NCI-H1436 (cell line): ENCODE data around the gene CNOT3.
A peak's percentile ranks its signal among the peaks of the same experiment; 100 is the strongest.

ENCODE experiments used
- DNase-seq: peaks from one replicate; lab custom pipeline; 2025; lab: John Stamatoyannopoulos, UW

The CNOT3 gene

DNA sequence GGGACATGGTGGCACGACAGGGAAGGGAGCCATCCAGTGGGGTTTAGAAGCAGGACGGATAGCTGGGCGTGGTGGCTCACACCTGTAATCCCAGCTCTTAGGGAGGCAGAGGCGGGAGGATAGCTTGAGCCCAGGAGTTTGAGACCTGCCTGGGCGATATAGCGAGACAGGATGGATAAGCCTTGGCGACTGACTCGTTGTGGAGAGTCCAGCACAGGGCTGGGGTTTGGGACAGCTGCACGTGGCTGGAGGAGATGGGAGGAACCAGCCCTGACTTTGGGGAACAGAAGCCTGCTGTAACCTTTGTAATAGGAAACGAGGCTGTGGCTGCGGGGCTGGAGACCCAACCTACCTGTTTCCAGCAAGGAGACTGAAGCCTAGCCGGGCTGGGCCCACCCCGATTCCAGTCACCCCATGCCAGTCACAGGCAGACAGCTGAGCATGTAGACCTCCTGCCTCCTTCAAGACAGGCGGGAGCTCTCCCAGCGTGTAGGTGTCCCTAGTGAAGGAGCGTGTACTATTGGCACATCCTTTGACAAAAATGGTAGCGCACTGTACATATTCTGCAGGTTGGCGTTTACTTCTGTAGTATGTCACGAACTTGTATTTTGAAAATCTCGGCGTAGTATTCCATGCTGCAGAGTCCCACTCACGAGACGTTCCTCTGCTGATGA, 13.9 kb downstream of the CNOT3 start:
- no peak for DNase-seq

GRCh38 chr19:54152267-54152666, 14.7 kb downstream of the CNOT3 start:
- DNase-seq: no peak

DNA sequence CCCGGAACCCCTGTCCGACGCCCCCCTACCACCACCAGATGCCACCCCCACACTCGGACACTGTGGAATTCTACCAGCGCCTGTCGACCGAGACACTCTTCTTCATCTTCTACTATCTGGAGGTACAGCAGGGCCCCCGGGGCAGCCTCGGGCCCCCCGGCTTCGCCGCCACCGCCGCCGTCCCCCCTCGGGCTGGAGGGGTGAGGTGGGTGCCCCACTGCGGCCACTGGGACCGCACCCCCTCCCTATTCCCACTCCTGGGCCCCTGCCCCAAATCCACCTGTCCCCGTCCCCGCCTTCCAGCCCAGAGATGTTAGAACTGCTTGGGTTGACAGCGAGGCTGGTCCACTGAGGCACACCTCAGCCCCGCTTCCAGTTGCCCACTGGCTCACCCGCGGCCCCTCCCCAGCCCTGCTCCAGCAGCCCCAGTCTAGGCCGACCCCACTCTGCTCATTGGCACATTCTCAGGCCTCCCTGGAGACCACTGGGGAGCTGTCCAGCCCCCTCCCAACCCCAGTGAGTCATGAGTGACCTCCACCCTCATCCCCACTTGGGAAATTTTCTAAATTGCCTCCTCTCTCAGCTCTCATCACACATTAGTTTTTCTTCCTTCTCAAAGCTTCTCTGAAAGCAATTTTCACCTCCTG, 15.4 kb downstream of the CNOT3 start:
- DNase-seq: no peak

DNA sequence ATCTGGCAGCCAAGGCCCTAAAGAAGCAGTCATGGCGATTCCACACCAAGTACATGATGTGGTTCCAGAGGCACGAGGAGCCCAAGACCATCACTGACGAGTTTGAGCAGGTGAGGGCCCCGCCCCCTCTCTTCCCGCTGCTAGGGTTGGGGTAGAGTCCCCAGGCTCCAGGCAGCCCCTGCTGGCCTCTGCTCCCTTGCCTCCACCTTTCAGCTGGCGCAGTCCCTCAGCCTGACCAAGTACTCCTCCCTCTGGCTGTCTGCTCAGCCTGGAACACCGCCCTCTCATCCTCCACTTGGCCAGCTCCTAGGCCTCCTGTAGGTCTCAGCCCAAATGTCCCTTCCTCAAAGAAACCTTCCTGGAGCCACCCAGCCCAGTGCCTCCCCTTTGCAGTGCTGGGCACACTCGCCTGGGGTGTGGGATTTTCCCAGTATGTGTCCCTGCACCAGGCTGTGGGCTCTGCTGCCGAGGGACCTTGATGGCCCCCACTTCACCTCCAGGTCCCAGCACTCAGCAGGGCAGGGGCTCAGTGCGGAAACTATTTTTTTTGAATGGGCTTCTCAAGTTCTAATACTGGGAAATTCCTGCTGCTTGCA, 16.3 kb downstream of the CNOT3 start:
- DNase-seq: no peak

DNA sequence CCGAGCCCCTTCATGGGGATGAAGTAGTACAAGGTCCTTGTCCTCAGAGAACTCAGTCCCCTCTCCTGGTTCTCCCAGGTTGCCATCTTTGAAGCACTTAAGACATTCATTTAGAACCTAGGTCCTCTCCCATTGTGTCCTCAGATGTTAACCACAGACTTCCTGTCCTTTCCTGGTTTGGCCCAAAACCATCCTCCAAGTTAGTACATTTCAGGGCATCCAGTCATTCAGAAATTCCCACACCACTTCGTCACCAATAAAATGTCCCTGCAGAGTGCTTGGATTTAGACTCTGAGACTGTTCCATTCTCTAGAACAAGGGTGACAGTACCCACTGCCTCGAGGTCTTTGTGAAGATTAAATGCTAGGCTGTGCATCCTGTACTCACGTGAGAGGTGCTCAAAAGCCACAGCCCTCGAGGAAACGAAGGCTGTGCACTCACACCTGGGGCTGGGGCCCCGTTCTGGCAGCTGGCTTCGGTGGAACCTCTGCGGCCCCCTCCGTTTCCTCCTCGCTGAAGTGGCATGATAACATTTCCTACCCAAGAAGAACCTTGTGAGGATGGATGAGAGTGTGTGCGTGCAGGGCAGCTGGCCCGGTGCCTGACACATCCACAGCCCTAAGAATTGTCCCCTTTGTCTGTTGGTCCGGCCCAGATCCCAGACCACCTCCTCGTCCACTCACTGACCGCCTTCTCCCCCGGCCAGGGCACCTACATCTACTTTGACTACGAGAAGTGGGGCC, 17.2 kb downstream of the CNOT3 start:
- no peak for DNase-seq

GRCh38 chr19:54155694-54156093, 18.1 kb downstream of the CNOT3 start:
- DNase-seq: no peak

GRCh38 chr19:54156490-54156889, 18.9 kb downstream of the CNOT3 start:
- DNase-seq: no peak

DNA sequence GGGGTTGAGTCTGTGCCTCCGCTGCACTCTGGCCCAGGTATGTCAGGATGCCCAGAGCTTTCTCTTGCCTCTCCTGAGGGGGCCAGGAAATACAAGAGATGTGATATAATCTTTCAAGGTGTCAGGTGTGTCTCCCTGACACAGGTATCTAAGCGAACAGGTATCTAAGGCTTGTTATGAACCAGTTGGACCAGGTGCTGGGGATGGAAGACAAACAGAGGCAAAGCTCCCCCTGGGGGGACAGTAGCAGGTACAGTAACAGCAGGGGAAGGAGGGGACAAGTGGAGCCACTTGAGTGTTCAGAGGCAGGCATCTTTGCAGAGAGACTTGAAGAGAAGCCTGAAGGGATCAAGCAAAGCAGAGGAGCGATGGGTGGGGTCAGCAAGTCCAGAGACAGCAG, 19.4 kb downstream of the CNOT3 start:
- DNase-seq: no peak

GRCh38 chr19:54158812-54159351, 21.3 kb downstream of the CNOT3 start:
- no peak for DNase-seq

DNA sequence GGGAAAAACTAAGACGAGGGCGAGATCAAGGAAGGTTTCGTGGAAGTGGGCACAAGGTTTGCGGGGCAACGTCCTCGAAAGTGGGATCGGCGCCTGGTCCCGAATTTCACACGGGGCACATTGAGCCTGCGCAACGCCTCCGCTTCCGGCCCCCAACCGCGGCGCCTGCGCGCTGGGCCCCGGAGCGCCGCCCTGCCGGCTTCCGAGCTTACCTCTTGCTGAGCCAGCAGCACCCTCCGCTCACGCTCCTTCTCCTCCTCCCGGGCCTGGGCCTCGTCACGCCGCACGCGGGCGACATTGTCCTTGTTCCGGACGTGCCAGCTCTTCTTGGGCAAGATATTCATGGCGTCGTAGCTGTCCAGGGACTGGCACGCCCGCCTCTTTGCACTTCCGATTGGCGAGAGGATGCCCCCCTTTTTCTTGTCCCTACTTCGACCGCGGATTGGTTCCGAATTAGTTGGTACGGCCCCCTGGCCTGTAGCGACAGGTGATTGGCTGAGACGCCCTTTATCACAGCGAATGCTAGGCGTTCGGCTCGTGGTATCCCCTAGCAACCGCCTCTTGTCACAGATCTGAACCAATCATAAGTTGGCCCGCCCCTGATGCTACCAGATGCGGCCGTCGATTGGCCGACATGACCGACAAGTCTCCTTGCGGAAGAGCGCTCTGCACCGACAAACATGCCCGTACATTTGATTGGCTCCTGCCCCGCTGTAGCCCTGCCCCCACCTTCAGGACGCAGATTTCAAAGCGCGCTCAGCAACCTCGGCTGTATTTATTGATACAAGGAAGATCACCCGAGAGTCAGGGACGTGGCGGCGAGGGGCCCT, 22.0 kb downstream of the CNOT3 start, which contains the start of gene LENG1:
LENG1 (minus strand) TSS at position 370 of the 830 bp plus-strand sequence; CDS start at position 344, 26 bp downstream.
- peak; percentile 100 for DNase-seq

DNA sequence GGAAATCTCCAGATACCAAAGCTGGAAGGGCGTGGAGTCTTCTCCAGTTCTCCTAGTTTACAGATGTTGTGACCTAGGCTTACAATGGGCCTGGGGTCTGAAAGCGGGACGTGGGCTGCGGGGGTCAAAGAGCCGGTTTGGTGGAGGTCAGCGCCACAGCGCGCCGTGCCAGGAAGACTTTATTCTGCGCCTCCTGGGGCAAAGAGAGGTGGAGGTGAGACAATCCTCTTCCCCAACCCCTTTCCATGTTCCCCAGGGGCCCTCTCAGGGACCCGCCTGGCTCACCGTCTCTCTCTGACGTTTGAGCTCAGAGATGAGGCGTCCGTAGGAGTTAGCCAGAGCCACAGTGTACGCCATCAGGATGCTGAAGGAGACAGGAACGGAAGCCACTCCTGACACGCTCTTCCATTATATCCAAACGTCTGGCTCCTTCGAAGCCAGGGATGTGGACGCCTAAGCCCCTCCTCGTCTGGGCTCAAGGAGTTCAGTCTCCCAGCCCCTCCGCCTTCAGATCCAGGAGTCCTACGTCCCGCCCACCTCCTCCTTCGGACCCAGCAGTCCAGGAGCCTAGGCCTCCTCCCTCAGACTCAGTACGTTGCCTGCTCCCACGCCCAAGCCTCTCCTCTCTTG, 22.7 kb downstream of the CNOT3 start:
- DNase-seq: peak; percentile 55

DNA sequence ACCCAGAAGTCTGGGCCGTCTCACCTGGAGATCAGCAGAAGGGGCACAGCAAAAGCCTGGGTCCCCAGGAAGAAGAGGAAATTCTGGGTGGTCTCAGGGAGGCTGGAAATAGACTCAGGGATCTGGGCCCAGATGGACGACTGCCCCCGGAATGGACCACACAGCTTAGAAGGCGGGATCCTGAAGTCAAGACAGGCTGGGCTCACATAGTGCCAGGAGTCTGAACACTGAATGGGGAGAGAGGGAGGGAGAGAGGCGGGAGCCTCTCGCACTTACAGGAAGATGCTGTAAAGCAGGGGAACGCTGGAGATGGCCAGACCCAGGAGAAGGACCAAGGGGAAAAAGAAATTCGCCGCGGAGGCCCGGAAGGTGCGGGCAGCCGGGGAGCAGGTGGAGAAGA, 23.3 kb downstream of the CNOT3 start:
- DNase-seq: no peak

GRCh38 chr19:54162241-54162805, 24.8 kb downstream of the CNOT3 start:
- DNase-seq: peak; percentile 51

DNA sequence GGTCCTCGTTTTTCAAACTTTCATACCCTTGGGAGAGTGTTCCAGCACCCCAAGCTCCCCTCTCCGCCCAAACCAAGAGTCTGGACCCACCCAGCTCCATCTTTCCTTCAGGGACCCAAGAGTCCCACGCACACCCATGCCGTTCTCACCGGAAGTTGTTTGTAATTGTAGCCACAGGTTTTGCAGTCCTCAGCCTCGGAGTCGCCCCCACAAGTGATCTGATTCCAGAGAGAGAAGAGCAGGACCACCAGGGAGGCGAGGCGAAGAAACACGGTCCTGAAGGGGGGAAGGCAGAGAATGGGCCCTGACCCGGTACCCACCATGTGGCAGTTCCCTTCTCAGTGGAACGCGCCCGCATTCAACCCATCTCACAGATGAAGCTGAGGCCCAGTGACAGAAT, 25.3 kb downstream of the CNOT3 start:
- DNase-seq: no peak

DNA sequence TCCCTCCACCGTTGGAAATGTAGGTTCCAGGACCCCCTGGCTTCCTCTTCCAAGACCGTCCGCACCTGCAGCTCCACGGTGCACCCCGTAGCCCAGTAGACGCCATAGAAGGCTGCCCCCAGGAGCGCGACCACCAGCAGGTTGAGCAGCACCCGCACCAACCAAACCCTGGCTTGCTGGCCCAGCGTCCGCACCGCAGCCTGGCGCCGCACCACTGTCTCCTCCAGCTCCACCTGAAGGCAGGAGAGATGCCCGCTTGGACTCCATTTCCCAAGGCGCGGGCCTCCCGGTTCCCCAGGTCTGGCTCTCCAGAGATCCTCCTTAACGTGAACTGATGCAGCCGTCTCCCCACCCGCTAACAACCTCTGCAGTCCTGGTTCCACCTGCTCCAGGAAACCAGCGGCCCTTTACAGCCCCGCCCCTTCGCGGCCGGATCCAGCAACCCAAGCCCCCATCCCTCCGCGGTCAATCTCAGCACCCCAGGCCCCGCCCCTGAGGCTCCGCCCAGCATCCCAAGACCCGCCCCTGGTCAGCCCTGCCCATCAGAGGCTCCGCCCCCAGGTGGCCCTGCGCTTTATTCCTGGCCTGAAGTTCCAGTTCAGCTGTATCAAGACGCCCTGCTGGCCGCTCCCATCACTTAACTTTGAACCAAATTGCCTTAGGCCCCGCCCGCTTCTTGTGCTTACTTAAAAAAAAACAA, 27.0 kb downstream of the CNOT3 start:
- no peak for DNase-seq

GRCh38 chr19:54165222-54165621, 27.7 kb downstream of the CNOT3 start:
- DNase-seq: no peak

DNA sequence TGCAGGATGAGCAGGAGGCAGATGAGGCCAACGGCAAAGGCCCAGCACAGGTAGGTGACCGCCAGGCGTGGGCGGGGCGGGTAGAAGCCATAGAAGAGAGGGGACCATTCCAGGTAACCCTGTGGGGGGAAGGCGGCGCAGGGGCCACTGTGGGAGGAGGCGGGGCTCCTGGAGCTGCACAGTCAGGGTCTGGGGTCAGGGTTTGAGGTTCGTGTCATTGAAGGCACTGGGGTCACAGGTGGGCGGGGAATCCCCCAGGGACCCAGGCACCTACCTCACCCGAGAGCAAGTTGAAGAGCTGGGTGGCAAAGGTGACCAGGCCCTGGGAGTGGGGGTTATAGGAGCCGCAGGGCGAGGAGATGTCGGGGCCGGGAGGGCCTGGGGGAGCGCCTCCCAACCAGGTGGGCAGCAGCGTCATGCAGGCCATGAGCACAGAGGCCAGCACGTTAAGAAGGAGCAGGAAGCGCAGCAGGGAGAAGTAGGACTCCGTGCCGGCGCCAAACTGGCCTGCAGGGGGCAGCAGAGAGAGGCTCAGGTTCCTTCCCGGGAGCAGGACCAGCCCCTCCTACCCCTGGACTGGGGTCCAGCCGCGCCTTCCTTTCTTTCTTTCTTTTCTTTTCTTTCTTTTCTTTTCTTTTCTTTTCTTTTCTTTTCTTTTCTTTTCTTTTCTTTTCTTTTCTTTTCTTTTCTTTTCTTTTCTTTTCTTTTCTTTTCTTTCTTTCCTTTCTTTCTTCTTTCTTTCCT, 30.8 kb downstream of the CNOT3 start:
- DNase-seq: peak; percentile 93

GRCh38 chr19:54169149-54169740, 31.7 kb downstream of the CNOT3 start:
- no peak for DNase-seq
